HG03432 (cell line): ENCODE results near the gene CCSER2.

Experiments used
- ATAC-seq: cut with Tn5 transposase; IDR thresholded peaks from one replicate; pipeline ENCODE4 v1.9.1; 2021; ENCODE audit warnings: mild to moderate bottlenecking, moderate library complexity; ENCODE audit not compliant: unreplicated experiment

CCSER2 gene

GRCh38 chr10:84542522-84543490 lies 214.4 kb downstream of the CCSER2 start:
- ATAC-seq = no peak

GRCh38 chr10:84543948-84544347 lies 215.6 kb downstream of the CCSER2 start:
- ATAC-seq = no peak

- no peak for ATAC-seq
These were observed 217.3 kb downstream of the CCSER2 start for GRCh38 chr10:84545651-84546050.

- ATAC-seq = no peak
These were observed 218.2 kb downstream of the CCSER2 start for GRCh38 chr10:84546609-84547008.

- no peak for ATAC-seq
These were observed 219.2 kb downstream of the CCSER2 start for GRCh38 chr10:84547616-84548015.

- ATAC-seq = no peak
These were observed 220.5 kb downstream of the CCSER2 start for GRCh38 chr10:84548869-84549268.

GRCh38 chr10:84549368-84550165 lies 221.2 kb downstream of the CCSER2 start:
- no peak for ATAC-seq

GRCh38 chr10:84550756-84551436 lies 222.5 kb downstream of the CCSER2 start:
- no peak for ATAC-seq

- peak; percentile 70 for ATAC-seq
These were observed 223.2 kb downstream of the CCSER2 start for GRCh38 chr10:84551437-84552120.

GRCh38 chr10:84552478-84552877 lies 224.1 kb downstream of the CCSER2 start:
- ATAC-seq = no peak

GRCh38 chr10:84562592-84562991 lies 234.2 kb downstream of the CCSER2 start:
- no peak for ATAC-seq

GRCh38 chr10:84563355-84563754 lies 235.0 kb downstream of the CCSER2 start:
- peak; percentile 89 for ATAC-seq

- peak; percentile 73 for ATAC-seq
These were observed 235.5 kb downstream of the CCSER2 start for GRCh38 chr10:84563868-84564267.

- no peak for ATAC-seq
These were observed 237.6 kb downstream of the CCSER2 start for GRCh38 chr10:84565881-84566582.

- ATAC-seq = no peak
These were observed 238.7 kb downstream of the CCSER2 start for GRCh38 chr10:84567133-84567532.
